PC-9 (cell line): Measurements from ENCODE around the gene DGLUCY. TPM values are rescaled to one million over a fixed set of nuclear protein-coding genes. Genes with fewer than 3 reads are reported as not detected.

ENCODE experiments used
- BruUV-seq: library from RNA; stranded (reverse); fragments of 400-500 nt; replicated peaks from 2 replicates; lab custom pipeline; 2021; lab: Mats Ljungman, UMichigan
- CTCF ChIA-PET: fragments of 300-600 bp; sonication (Branson Sonifier 250); formaldehyde crosslinking; loops from one replicate; lab custom pipeline; 2022; ENCODE audit warnings: antibody characterized with exemption; lab: Charles Lee
- POLR2A ChIA-PET: fragments of 300-600 bp; sonication (Branson Sonifier 250); formaldehyde crosslinking; loops from one replicate; lab custom pipeline; 2022; ENCODE audit warnings: antibody characterized with exemption; ENCODE audit not compliant: unreplicated experiment; lab: Charles Lee
- DNase-seq, 2 experiments: peaks; one replicate each; pipeline versions ENCODE4 v3.0.0 to v3.0.0-alpha.2; 2015 to 2022; ENCODE audit warnings: mixed read lengths in 1 of 2
- H2AFZ ChIP-seq: fragments of 200-600 bp; sonication (generic); 2 replicates; pipeline ENCODE4 v1.8.1; 2017; ENCODE audit warnings: antibody characterized with exemption
- H3F3A ChIP-seq: fragments of 200-600 bp; sonication (generic); 2 replicates; pipeline ENCODE4 v1.8.1; 2017; ENCODE audit warnings: antibody characterized with exemption, mild to moderate bottlenecking, low read depth; ENCODE audit not compliant: insufficient read depth
- H3K27ac ChIP-seq: fragments of 200-600 bp; sonication (generic); 2 replicates; pipeline ENCODE4 v1.6.1; 2016; ENCODE audit warnings: mixed run types
- H3K27me3 ChIP-seq: fragments of 200-600 bp; sonication (generic); 2 replicates; pipeline ENCODE4 v1.6.1; 2016; ENCODE audit warnings: low read depth, mixed run types; ENCODE audit not compliant: insufficient read depth
- H3K36me3 ChIP-seq: fragments of 200-600 bp; sonication (generic); 2 replicates; pipeline ENCODE4 v1.6.1; 2016; ENCODE audit warnings: low read depth, mixed run types
- H3K4me1 ChIP-seq: fragments of 200-600 bp; sonication (generic); replicated peaks from 2 replicates; pipeline ENCODE4 v1.6.1; 2016; ENCODE audit warnings: mixed run types; ENCODE audit not compliant: insufficient read depth
- H3K4me2 ChIP-seq: fragments of 200-600 bp; sonication (generic); 2 replicates; pipeline ENCODE4 v1.6.1; 2017; ENCODE audit warnings: mixed run types
- H3K4me3 ChIP-seq: fragments of 200-600 bp; sonication (generic); 2 replicates; pipeline ENCODE4 v1.6.1; 2016; ENCODE audit warnings: mixed run types
- H3K79me2 ChIP-seq: fragments of 200-600 bp; sonication (generic); 2 replicates; pipeline ENCODE4 v1.6.1; 2017; ENCODE audit warnings: low read depth, mixed run types
- H3K9me2 ChIP-seq: fragments of 200-600 bp; sonication (generic); 2 replicates; pipeline ENCODE4 v1.8.1; 2017; ENCODE audit warnings: mild to moderate bottlenecking; ENCODE audit not compliant: insufficient read depth
- H3K9me3 ChIP-seq: fragments of 200-600 bp; sonication (generic); 2 replicates; pipeline ENCODE4 v1.8.1; 2016; ENCODE audit warnings: low read depth; ENCODE audit not compliant: insufficient read depth
- H4K20me1 ChIP-seq: fragments of 200-600 bp; sonication (generic); 2 replicates; pipeline ENCODE4 v1.8.1; 2017; ENCODE audit not compliant: insufficient read depth
- CTCF ChIP-seq: fragments of 200-600 bp; sonication (generic); conservative IDR thresholded peaks from 2 replicates; pipeline ENCODE4 v1.6.1; 2017; ENCODE audit warnings: mixed run types, antibody characterized with exemption, mild to moderate bottlenecking, moderate library complexity
- EZH2 ChIP-seq: fragments of 200-600 bp; sonication (generic); IDR thresholded peaks from 2 replicates; pipeline ENCODE4 v1.8.0; 2017; ENCODE audit warnings: antibody characterized with exemption, low read depth
- intact Hi-C: fragments of 100-400 bp; cut with micrococcal nuclease; formaldehyde crosslinking; loops from one replicate; pipeline ENCODE4 v1.10.0; 2022; ENCODE audit not compliant: unreplicated experiment
- total RNA-seq: library from RNA; stranded (reverse); gene quantifications from 2 replicates; pipeline ENCODE4 v1.2.3, GENCODE V29; 2021

DGLUCY gene
- total RNA-seq, 1 experiment from 2014 or later: 15.9 TPM

GRCh38 chr14:91232052-91232451 is 118.2 kb downstream of the DGLUCY start:
- no TSS peak for BruUV-seq
- Histone ChIP-seq H3K9me3 (no peaks in the 10 kb centered on the region), H3K9me2 (no peaks in the 10 kb centered on the region), H3K36me3 (no peaks in the 10 kb centered on the region), H3K4me3 (no peak overlapping the region), H3K27me3 (no peaks in the 10 kb centered on the region), H3F3A (peaks cover 9% of the 10 kb centered on the region; the same call in 1 of the 2 replicates), H3K4me2 (no peak overlapping the region), H3K79me2 (no peaks in the 10 kb centered on the region), H3K4me1 (peaks cover 15% of the 10 kb centered on the region), H2AFZ (no peak overlapping the region), H4K20me1 (no peaks in the 10 kb centered on the region), H3K27ac (no peak overlapping the region)
- TF ChIP-seq CTCF: no peak
- TF ChIP-seq EZH2: no peak
- intact Hi-C loops: no loop called here
- POLR2A ChIA-PET: no interaction called here
- CTCF ChIA-PET: no interaction called here
- DNase-seq: no peak

- Histone ChIP-seq H3K27me3 (no peaks in the 10 kb centered on the region), H3K9me2 (no peaks in the 10 kb centered on the region), H3K4me3 (no peak overlapping the region), H3K79me2 (no peaks in the 10 kb centered on the region), H3F3A (peaks cover 8% of the 10 kb centered on the region; the same call in 1 of the 2 replicates), H3K36me3 (no peaks in the 10 kb centered on the region), H3K27ac (no peak overlapping the region), H4K20me1 (no peaks in the 10 kb centered on the region), H2AFZ (no peak overlapping the region), H3K4me2 (no peak overlapping the region), H3K4me1 (peaks cover 12% of the 10 kb centered on the region), H3K9me3 (no peaks in the 10 kb centered on the region)
- ChIA-PET CTCF (no interaction called here), POLR2A (no interaction called here)
- intact Hi-C loops: no loop called here
- no TSS peak for BruUV-seq
- TF ChIP-seq CTCF (no peak), EZH2 (no peak)
- no peak for DNase-seq
Observed at GRCh38 chr14:91232603-91233002, 118.7 kb downstream of the DGLUCY start.

GRCh38 chr14:91233936-91234790 is 120.3 kb downstream of the DGLUCY start:
- DNase-seq: no peak
- CTCF ChIA-PET: no interaction called here
- Histone ChIP-seq H3K4me1 (no peaks in the 10 kb centered on the region), H3K36me3 (no peaks in the 10 kb centered on the region), H3F3A (no peaks in the 10 kb centered on the region), H3K9me2 (no peaks in the 10 kb centered on the region), H3K27me3 (0 out of 2 replicates have a peak, but pooled peaks cover 3% of the 10 kb centered on the region), H4K20me1 (no peaks in the 10 kb centered on the region), H3K79me2 (no peaks in the 10 kb centered on the region), H2AFZ (no peak overlapping the region), H3K27ac (no peak overlapping the region), H3K9me3 (no peaks in the 10 kb centered on the region), H3K4me3 (no peak overlapping the region), H3K4me2 (no peak overlapping the region)
- intact Hi-C loops: no loop called here
- no TSS peak for BruUV-seq
- POLR2A ChIA-PET: no interaction called here
- TF ChIP-seq EZH2 (no peak), CTCF (no peak)
